ENCODE data around the gene FCHSD2.

FCHSD2 gene

DNA sequence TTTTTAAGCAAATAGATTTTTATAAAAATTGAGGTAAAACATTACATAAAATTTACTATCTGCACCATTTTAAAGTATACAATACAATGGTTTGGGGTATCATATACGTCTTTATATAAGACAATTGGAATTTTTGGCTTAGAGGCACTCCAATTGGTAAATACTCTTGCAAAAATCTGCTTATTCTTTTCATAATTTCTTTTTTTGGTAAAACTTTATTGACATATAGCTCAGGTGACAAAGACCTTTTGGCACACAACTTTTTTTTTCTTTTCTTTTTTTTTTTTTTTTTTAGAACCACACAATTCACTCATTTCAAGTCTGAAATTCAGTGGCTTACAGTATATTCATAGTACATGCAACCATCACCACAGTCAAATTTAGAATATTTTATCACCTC lies 270.1 kb downstream of the FCHSD2 start:
- H3K4me3 ChIP-seq (ENCODE audit: low read depth, low read length) = no peak overlapping the region
- TF ChIP-seq, protein P1, sequence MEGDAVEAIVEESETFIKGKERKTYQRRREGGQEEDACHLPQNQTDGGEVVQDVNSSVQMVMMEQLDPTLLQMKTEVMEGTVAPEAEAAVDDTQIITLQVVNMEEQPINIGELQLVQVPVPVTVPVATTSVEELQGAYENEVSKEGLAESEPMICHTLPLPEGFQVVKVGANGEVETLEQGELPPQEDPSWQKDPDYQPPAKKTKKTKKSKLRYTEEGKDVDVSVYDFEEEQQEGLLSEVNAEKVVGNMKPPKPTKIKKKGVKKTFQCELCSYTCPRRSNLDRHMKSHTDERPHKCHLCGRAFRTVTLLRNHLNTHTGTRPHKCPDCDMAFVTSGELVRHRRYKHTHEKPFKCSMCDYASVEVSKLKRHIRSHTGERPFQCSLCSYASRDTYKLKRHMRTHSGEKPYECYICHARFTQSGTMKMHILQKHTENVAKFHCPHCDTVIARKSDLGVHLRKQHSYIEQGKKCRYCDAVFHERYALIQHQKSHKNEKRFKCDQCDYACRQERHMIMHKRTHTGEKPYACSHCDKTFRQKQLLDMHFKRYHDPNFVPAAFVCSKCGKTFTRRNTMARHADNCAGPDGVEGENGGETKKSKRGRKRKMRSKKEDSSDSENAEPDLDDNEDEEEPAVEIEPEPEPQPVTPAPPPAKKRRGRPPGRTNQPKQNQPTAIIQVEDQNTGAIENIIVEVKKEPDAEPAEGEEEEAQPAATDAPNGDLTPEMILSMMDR (IDR thresholded peaks at IDR 0.05; ENCODE audit: low read depth, low read length) = no peak

DNA sequence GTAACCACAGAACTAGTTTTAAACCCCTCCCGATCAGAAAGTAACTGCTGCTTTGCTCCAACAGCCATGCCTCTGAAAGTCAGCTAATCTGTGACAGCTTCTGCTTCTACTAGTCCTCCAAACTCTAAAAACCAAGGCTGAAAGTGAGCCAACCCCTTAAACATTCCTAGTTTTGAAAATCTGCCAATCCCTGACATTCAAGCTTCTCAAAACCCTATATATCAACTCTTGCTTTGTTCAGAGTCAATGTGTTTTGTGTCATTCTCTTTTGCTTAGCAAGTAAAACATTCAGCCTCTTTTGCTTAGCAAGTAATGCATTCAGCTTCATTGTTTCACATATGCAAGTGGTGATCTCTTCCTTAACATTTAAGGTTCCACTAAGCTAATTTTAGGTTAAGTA lies 271.0 kb downstream of the FCHSD2 start:
- TF ChIP-seq, protein P1 (IDR thresholded peaks at IDR 0.05; ENCODE audit: low read depth, low read length) = no peak
- no peak overlapping the region for H3K4me3 ChIP-seq (ENCODE audit: low read depth, low read length)

DNA sequence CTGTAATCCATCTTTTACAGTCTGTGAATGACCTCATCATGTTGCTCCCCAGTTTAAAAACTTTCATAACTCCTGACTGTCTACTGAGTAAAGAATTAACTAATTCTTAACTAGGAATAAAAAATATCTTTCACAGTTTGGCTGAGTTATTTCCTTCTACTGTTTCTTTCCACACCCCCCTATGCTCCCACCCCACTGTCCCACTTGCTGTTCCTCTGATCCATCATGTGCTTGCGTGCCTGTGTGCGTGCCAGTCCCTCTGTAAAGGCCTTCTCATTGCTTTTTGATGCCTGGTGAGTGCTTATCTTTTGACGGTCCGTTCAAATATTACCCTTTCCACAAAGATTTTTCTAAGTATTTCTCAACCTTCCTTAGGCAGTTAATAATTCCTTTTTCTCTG lies 272.3 kb downstream of the FCHSD2 start:
- TF ChIP-seq, protein P1 (IDR thresholded peaks at IDR 0.05; ENCODE audit: low read depth, low read length) = no peak
- no peak overlapping the region for H3K4me3 ChIP-seq (ENCODE audit: low read depth, low read length)

DNA sequence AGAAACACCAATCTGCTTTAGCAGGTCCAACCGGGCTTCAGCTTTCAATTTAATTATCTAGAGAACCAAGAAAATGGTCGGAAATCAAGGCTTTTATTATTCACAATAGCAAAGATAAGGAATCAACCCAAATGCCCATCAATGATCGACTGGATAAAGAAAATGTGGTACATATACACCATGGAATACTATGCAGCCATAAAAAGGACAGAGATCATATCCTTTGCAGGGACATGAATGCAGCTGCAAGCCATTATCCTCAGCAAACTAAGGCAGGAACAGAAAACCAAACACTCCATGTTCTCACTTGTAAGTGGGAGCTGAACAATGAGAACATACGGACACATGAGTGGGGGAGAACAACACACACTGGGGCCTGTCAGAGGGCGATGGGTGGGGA lies 274.1 kb downstream of the FCHSD2 start:
- no peak overlapping the region for H3K4me3 ChIP-seq (ENCODE audit: low read depth, low read length)
- TF ChIP-seq, protein P1 (IDR thresholded peaks at IDR 0.05; ENCODE audit: low read depth, low read length) = no peak

DNA sequence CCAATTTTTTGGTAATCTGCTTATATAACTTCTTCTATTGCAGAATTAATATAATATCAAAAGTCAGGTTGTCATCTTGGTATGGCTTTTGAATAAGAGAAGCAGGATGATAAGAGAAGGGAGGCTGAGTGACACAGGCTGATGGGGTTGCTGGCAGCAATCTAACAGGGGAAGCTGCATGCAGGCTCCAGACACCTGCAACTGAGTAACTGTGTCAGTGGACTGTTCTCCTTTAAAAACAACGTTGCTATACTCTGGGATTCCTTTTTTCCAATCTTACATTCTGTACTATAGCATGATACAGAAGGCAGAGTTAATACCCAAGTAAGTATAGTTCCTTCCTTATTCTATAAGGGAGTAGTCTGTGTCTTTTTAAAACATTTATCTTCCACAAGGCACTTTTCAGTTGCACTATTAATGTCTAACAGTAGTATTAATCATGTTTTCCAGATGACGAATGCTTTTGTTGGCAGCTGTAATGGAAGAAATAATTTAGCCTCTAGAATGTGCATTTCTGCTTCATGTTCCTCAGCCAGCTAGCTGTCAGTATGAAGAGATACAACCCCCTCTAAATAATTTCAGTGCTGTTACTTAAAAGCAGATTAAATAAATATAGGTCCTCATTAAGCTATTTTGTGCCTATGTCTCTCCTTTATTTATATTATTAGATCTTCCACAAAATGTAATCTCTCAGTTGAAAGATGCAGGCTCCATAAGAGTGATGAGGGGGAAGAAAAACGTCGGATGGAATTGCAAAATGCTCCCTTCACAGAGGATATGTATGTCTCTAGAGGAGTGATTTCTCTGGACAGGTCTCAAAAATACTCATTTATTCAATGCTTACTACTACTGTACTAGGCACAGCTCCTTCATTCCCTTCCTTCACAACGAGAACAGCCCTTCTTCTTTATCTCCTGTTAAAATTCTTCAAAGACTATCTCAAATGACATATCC lies 277.1 kb downstream of the FCHSD2 start:
- no peak overlapping the region for H3K4me3 ChIP-seq (ENCODE audit: low read depth, low read length)
- TF ChIP-seq, protein P1 (IDR thresholded peaks at IDR 0.05; ENCODE audit: low read depth, low read length) = no peak

DNA sequence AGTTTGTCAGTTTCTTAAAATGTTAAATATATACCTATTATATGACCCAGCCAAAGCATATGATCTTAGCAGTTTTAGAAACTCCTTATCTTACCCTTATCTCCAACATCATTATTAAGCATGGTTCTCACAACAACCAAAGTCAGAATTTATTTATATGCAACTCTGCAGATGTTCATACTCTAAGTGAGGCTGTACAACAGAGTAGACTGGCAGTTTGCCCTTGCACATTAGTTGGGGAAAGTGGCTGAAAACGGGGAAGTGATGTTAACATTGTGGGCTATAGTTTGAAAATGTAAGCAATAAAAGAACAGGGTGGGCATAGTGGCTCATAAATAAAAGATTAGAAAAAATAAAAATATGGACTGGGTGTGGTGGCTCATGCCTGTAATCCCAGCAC lies 278.2 kb downstream of the FCHSD2 start:
- TF ChIP-seq, protein P1 (IDR thresholded peaks at IDR 0.05; ENCODE audit: low read depth, low read length) = no peak
- no peak overlapping the region for H3K4me3 ChIP-seq (ENCODE audit: low read depth, low read length)

DNA sequence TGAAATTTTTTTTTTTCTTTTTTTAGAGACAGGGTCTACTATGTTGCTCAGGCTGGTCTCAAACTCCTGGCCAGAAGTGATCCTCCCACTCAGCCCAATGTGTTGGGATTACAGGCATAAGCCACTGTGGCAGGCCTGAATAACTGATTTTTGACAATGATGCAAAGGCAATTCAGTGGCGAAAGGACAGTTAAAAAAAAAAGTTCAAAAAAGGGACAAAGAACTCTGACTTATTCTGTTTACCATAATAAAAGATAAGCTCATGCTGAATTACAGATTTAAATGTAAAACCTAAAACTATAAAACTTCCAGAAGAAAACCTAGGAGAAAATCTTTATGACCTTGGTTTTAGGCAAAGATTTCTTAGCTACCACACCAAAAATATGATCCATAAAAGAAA lies 279.0 kb downstream of the FCHSD2 start:
- TF ChIP-seq, protein P1 (IDR thresholded peaks at IDR 0.05; ENCODE audit: low read depth, low read length) = no peak
- no peak overlapping the region for H3K4me3 ChIP-seq (ENCODE audit: low read depth, low read length)

Measured in WI38 (cell line).